Measurements from ENCODE around the gene PARVA. TPM values are rescaled to one million over a fixed set of nuclear protein-coding genes. Genes with fewer than 3 reads are reported as not detected.

PARVA gene
- total RNA-seq, 2 experiments from 2014 or later = 0.08 to 0.98 TPM

DNA sequence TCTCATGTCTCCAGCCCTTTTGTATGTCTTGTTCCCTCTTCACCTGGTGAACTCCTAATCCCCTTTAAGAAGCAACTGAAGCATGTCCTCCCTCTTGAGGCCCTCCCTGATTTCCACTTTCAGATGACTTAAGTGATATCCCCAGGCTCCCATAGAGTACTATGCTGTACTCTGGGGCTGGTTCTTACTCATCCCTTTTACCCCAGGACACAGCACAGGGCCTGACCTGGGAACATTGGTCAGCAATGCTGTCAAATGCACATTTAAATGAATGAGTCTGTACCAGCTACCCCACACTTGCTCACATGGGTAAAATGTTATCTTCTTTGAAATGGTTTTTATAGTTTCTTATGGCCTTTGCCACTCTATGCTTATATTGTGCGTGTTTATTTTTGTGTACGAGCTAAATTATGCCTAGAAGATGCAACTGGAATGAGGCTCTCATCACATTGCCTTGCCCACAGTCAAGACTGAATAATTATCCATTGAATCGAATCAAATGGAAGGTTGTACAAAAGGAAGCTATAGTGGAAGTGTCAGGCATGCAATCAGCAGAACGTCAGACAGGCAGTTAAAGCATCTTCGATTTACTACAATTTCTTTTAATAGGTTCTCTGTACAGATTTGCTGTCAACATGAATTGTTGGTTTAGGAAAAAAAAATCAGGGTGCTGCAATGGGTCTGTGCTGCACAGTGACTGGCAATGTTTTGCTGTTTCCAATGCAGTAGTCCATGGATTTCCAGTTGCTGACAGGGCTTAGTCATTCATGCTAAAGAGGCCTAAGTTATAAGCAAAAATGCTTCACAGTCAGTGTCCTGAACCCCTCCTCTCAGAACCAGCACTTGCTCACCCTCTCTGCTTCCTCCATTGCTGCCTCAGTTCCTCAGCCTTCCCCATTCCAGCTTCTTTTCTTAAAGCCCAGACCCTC, 79.5 kb downstream of the PARVA start:
- no peaks in the 10 kb centered on the region for H3K36me3 ChIP-seq (ENCODE audit: insufficient read depth, low read length)
- Mint-ChIP-seq H3K4me3 (no peak overlapping the region), H3K36me3 (ENCODE audit: low read depth) (no peaks in the 10 kb centered on the region), H3K4me1 (ENCODE audit: low read depth) (no peaks in the 10 kb centered on the region), H3K27me3 (peaks cover 10% of the 10 kb centered on the region), H3K9me3 (no peaks in the 10 kb centered on the region), H3K27ac (no peak overlapping the region)
- TF ChIP-seq, protein P1, sequence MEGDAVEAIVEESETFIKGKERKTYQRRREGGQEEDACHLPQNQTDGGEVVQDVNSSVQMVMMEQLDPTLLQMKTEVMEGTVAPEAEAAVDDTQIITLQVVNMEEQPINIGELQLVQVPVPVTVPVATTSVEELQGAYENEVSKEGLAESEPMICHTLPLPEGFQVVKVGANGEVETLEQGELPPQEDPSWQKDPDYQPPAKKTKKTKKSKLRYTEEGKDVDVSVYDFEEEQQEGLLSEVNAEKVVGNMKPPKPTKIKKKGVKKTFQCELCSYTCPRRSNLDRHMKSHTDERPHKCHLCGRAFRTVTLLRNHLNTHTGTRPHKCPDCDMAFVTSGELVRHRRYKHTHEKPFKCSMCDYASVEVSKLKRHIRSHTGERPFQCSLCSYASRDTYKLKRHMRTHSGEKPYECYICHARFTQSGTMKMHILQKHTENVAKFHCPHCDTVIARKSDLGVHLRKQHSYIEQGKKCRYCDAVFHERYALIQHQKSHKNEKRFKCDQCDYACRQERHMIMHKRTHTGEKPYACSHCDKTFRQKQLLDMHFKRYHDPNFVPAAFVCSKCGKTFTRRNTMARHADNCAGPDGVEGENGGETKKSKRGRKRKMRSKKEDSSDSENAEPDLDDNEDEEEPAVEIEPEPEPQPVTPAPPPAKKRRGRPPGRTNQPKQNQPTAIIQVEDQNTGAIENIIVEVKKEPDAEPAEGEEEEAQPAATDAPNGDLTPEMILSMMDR (IDR thresholded peaks at IDR 0.05) = no peak
- ATAC-seq (ENCODE audit: poor library complexity) (no peak), DNase-seq (no peak)
- intact Hi-C loops (cut with DNase I, micrococcal nuclease) = no loop called here
- CTCF ChIA-PET = no interaction called here
- no peaks in the 10 kb centered on the region for H3K27me3 ChIP-seq (ENCODE audit: control insufficient read depth in 1 of 2, insufficient read depth in 2 of 2, low read length in 2 of 2)
- no peaks in the 10 kb centered on the region for H3K4me1 ChIP-seq (ENCODE audit: insufficient read depth, low read length)
- H3K4me3 ChIP-seq (ENCODE audit: low read length) = no peak overlapping the region
- POLR2A ChIA-PET = no interaction called here
- H3K27ac ChIP-seq (ENCODE audit: low read depth in 1 of 2, low read length in 2 of 2) = no peak overlapping the region
- H3K9me3 ChIP-seq (ENCODE audit: control insufficient read depth in 1 of 2, insufficient read depth in 1 of 2, low read length in 2 of 2) = no peaks in the 10 kb centered on the region

DNA sequence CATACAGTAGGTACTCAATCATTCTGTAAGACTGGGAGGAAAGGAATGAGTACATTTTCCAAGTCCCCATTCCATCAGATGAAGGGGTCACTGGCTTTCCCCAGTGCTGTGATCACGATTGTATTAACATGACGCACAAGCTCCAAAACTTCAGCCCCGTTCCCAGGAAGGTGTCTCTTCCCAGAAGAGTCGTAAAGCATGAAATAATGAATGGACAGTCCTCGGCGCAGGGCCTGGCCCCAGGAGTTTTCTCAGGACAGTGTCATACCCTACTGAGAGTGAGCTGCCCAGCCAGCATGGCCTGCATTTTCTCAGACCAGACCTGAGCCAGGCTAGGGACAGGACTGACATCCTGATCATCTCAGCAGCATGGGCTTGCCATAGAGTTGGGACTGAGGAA, 80.7 kb downstream of the PARVA start:
- ChIA-PET CTCF (no interaction called here), POLR2A (no interaction called here)
- H3K36me3 ChIP-seq (ENCODE audit: insufficient read depth, low read length) = no peaks in the 10 kb centered on the region
- no peaks in the 10 kb centered on the region for H3K4me1 ChIP-seq (ENCODE audit: insufficient read depth, low read length)
- Mint-ChIP-seq H3K4me1 (ENCODE audit: low read depth) (no peaks in the 10 kb centered on the region), H3K36me3 (ENCODE audit: low read depth) (no peaks in the 10 kb centered on the region), H3K27me3 (peaks cover 10% of the 10 kb centered on the region), H3K4me3 (no peak overlapping the region), H3K9me3 (no peaks in the 10 kb centered on the region), H3K27ac (no peak overlapping the region)
- H3K4me3 ChIP-seq (ENCODE audit: low read length) = no peak overlapping the region
- DNase-seq = no peak
- H3K9me3 ChIP-seq (ENCODE audit: control insufficient read depth in 1 of 2, insufficient read depth in 1 of 2, low read length in 2 of 2) = no peaks in the 10 kb centered on the region
- TF ChIP-seq, protein P1 (IDR thresholded peaks at IDR 0.05) = no peak
- no peak overlapping the region for H3K27ac ChIP-seq (ENCODE audit: low read depth in 1 of 2, low read length in 2 of 2)
- intact Hi-C loops (cut with DNase I, micrococcal nuclease) = no loop called here
- no peak for ATAC-seq (ENCODE audit: poor library complexity)
- H3K27me3 ChIP-seq (ENCODE audit: control insufficient read depth in 1 of 2, insufficient read depth in 2 of 2, low read length in 2 of 2) = no peaks in the 10 kb centered on the region

DNA sequence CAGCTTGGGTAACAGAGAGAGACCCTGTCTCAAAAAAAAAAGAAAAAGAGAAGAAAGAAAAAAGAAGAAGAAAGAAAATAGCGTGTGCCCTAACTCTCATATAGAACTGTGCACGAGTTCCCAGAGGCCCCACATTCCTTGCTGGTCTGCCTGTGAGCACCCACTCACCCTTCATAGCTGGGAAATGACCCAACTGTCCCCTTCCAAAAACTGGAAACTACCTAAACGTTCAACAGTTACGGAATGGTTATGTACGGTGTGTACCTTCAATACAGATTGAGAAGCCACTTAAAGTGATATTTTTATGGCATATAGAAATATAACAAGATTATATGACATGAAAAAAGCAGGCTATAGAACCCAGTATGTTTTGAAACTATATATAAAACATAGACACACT, 82.0 kb downstream of the PARVA start:
- peaks cover 10% of the 10 kb centered on the region for H3K27me3 Mint-ChIP-seq
- no peaks in the 10 kb centered on the region for H3K4me1 Mint-ChIP-seq (ENCODE audit: low read depth)
- ChIA-PET CTCF (no interaction called here), POLR2A (no interaction called here)
- no peaks in the 10 kb centered on the region for H3K36me3 Mint-ChIP-seq (ENCODE audit: low read depth)
- no peak for DNase-seq
- H3K27me3 ChIP-seq (ENCODE audit: control insufficient read depth in 1 of 2, insufficient read depth in 2 of 2, low read length in 2 of 2) = no peaks in the 10 kb centered on the region
- H3K9me3 Mint-ChIP-seq = no peaks in the 10 kb centered on the region
- H3K9me3 ChIP-seq (ENCODE audit: control insufficient read depth in 1 of 2, insufficient read depth in 1 of 2, low read length in 2 of 2) = peaks cover 0 to 2% of the 10 kb centered on the region in 2 experiments
- no peak overlapping the region for H3K4me3 ChIP-seq (ENCODE audit: low read length)
- ATAC-seq (ENCODE audit: poor library complexity) = no peak
- H3K36me3 ChIP-seq (ENCODE audit: insufficient read depth, low read length) = no peaks in the 10 kb centered on the region
- no peaks in the 10 kb centered on the region for H3K4me1 ChIP-seq (ENCODE audit: insufficient read depth, low read length)
- TF ChIP-seq, protein P1 (IDR thresholded peaks at IDR 0.05) = no peak
- no peak overlapping the region for H3K27ac ChIP-seq (ENCODE audit: low read depth in 1 of 2, low read length in 2 of 2)
- H3K27ac Mint-ChIP-seq = no peak overlapping the region
- no peak overlapping the region for H3K4me3 Mint-ChIP-seq
- intact Hi-C loops (cut with DNase I, micrococcal nuclease) = no loop called here

All from CD4-positive, alpha-beta T cell (primary cell).